Heart left ventricle (tissue), 16 donors: ENCODE data around the gene DNAJA3. TPM values are rescaled to one million over a fixed set of nuclear protein-coding genes. Genes with fewer than 3 reads are reported as not detected.
A peak's percentile ranks its signal among the peaks of the same experiment; 100 is the strongest.

ENCODE experiments used
- ATAC-seq, 4 donors: fragments of 200-7000 bp; cut with Tn5 transposase; one replicate each; pipeline ENCODE4 v1.9.1; 2020 to 2022; ENCODE audit warnings: moderate library complexity in 4 of 4, mild to moderate bottlenecking in 3 of 4, moderate number of reproducible peaks in 1 of 4
- DNase-seq, 5 donors: peaks; one replicate each; pipeline ENCODE4 v3.0.0-alpha.2; 2020
- H3K27ac ChIP-seq, 12 donors: fragments of 200-600 bp; sonication (generic) in 4 of 12; one replicate each; pipeline versions ENCODE4 v1.5.0 to v1.8.0; 2016 to 2022; ENCODE audit warnings: mild to moderate bottlenecking in 2 of 12
- H3K27me3 ChIP-seq, 9 donors: fragments of 200-600 bp; sonication (generic) in 2 of 9; one replicate each; pipeline versions ENCODE4 v1.5.1 to v1.8.0; 2016 to 2022; ENCODE audit warnings: mild to moderate bottlenecking in 3 of 9
- H3K36me3 ChIP-seq, 9 donors: fragments of 200-600 bp; sonication (generic) in 2 of 9; one replicate each; pipeline versions ENCODE4 v1.5.0 to v1.8.0; 2018 to 2022; ENCODE audit warnings: mild to moderate bottlenecking in 2 of 9
- H3K4me1 ChIP-seq, 12 donors: fragments of 200-600 bp; sonication (generic) in 4 of 12; one replicate each; pipeline versions ENCODE4 v1.5.0 to v1.8.0; 2016 to 2022; ENCODE audit warnings: mild to moderate bottlenecking in 3 of 12
- H3K4me3 ChIP-seq, 12 donors: fragments of 200-600 bp; sonication (generic) in 4 of 12; one replicate each; pipeline versions ENCODE4 v1.5.0 to v1.8.0; 2017 to 2022; ENCODE audit warnings: mild to moderate bottlenecking in 9 of 12, moderate library complexity in 4 of 12
- H3K9me3 ChIP-seq, 12 donors: fragments of 200-600 bp; sonication (generic) in 4 of 12; one replicate each; pipeline versions ENCODE4 v1.5.0 to v1.8.0; 2016 to 2022; ENCODE audit warnings: mild to moderate bottlenecking in 1 of 12
- POLR2A ChIP-seq, 2 donors: fragments of 450-650 bp; IDR thresholded peaks; one replicate each; pipeline ENCODE4 v1.6.1; 2017; ENCODE audit warnings: antibody characterized with exemption in 2 of 2, mild to moderate bottlenecking in 2 of 2, moderate library complexity in 2 of 2
- WGBS, 4 donors: extraction: QIAGEN DNeasy Blood & Tissue Kit in 2 of 4; methylation state at CpG; one replicate each; pipeline versions ENCODE4 v1.1.5 to v1.1.7; 2013 to 2018; 5-methylcytosine and 5-hydroxymethylcytosine counted together
- intact Hi-C, 10 donors: fragments of 100-400 bp; cut with DNase I; formaldehyde crosslinking; loops; one replicate each; pipeline versions ENCODE4 v1.11.1 to v1.14.2; 2022
- polyA plus RNA-seq, 2 donors: library from polyadenylated mRNA; stranded (reverse); fragments of 200-250 nt; gene quantifications; one replicate each; pipeline ENCODE4 v1.2.3, GENCODE V29; 2013
- total RNA-seq, 9 donors: library from RNA; depleted of rRNA in 2 of 9; stranded (reverse); fragments of >200 nt in 2 of 9; fragmentation: NEBNext Ultra II Directional in 3 of 9; extraction: Animal tissue kit (Norgen Biotek cat#: 25700) in 3 of 9; gene quantifications; one replicate each; pipeline versions ENCODE4 v1.1.0 to v1.2.4, GENCODE V29; 2016 to 2023
- TF ChIP-seq, protein P1 (sequence below), 12 donors: fragments of 200-600 bp; sonication (generic) in 4 of 12; IDR thresholded peaks; one replicate each; pipeline versions ENCODE4 v1.5.0 to v1.8.0; 2018 to 2022; ENCODE audit warnings: antibody characterized with exemption in 12 of 12, mild to moderate bottlenecking in 5 of 12
- donor health status: ischemic (EF 13 %, LVEDD 7.1; RV severe dilation, severe dysfunction).
- donor health status: healthy with polysubstance abuse.
- donor health status: DM: no; HTN: yes; CAD: no.
- donor health status: DM: no; HTN: no; CAD: no.
- donor health status: ischemic (EF 25% LVEDD 6.9; RV normal size, moderate dysfunction).
- donor health status: ischemic (EF 25% LVEDD 5.7; RV mildly dilated, moderate dysfunction).
- donor health status: healthy.
- donor health status: DM: yes; HTN: yes; CAD: no.
- donor health status: ischemic (EF 35%, LVEDD 5.7; RV mildly dilated, moderate dysfunction).
- donor health status: nonischemic (EF 11% LVEDD 7.7; RV severe dilation, severe dysfunction).
- donor health status: DM: yes; HTN: yes; CAD: no.
- donor health status: PGD.
- donor health status: ischemic (EF 29% LVEDD 5.4; RV normal size, mild dysfunction).
- donor health status: nonischemic (EF 23%, LVEDD 6.1; RV moderate dilation, normal function).

The DNAJA3 gene
- total and polyA plus RNA-seq, 11 donors = 47.4 to 88.4 (median 59.7) TPM

DNA sequence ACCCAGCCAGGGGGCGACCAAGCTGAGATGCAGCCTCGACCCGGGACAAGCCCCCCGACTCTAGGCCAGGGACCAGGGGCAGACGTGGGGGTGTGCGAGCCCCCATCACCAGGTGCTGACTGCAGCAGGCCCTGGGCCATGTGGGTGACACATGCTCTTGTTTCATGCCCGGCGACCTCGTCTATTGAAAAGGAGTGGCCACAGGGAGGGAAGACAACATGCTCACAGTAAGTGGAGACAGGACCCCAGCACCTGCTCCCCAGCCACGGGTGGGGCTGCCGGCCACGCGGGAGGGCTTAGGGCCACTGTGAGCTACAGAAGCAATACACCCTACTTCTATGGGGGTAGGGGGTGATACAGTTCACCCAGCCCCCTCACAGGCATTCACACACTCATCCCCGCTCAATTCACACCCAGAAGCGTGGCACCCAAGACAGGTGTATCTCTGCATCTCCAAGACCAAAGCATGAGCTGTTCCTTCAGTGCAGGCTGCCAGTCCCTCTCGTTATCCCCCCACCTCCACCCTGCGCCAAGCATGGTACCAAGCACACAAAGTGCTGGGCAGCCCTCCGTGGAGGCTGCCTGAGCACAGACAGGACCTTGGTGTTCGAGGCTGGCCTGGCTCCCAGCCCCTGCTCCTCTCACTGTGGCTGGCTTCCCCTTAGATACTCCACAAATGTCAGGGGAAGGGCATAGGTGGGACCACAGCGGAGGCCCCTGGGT lies 40.4 kb upstream of the DNAJA3 start:
- no peak for TF ChIP-seq POLR2A (IDR thresholded peaks at IDR 0.05)
- TF ChIP-seq, protein P1, sequence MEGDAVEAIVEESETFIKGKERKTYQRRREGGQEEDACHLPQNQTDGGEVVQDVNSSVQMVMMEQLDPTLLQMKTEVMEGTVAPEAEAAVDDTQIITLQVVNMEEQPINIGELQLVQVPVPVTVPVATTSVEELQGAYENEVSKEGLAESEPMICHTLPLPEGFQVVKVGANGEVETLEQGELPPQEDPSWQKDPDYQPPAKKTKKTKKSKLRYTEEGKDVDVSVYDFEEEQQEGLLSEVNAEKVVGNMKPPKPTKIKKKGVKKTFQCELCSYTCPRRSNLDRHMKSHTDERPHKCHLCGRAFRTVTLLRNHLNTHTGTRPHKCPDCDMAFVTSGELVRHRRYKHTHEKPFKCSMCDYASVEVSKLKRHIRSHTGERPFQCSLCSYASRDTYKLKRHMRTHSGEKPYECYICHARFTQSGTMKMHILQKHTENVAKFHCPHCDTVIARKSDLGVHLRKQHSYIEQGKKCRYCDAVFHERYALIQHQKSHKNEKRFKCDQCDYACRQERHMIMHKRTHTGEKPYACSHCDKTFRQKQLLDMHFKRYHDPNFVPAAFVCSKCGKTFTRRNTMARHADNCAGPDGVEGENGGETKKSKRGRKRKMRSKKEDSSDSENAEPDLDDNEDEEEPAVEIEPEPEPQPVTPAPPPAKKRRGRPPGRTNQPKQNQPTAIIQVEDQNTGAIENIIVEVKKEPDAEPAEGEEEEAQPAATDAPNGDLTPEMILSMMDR (IDR thresholded peaks at IDR 0.05) = no peak
- Histone ChIP-seq H3K4me3 (no peak overlapping the region), H3K9me3 (no peaks in the 10 kb centered on the region), H3K27ac (peak overlapping the region in 3 of 12 donors; percentile 9 to 79 (median 62)), H3K27me3 (no peaks in the 10 kb centered on the region), H3K4me1 (peaks cover 0 to 58% (median 20%) of the 10 kb centered on the region in 12 donors), H3K36me3 (peaks cover 0 to 98% (median 26%) of the 10 kb centered on the region in 9 donors)
- DNase-seq (no peak), ATAC-seq (no peak)
- 73 to 86% (median 86%) methylated on average over 8 to 20 of the region's 20 CpGs for WGBS, 4 donors
- intact Hi-C loops = no loop called here

DNA sequence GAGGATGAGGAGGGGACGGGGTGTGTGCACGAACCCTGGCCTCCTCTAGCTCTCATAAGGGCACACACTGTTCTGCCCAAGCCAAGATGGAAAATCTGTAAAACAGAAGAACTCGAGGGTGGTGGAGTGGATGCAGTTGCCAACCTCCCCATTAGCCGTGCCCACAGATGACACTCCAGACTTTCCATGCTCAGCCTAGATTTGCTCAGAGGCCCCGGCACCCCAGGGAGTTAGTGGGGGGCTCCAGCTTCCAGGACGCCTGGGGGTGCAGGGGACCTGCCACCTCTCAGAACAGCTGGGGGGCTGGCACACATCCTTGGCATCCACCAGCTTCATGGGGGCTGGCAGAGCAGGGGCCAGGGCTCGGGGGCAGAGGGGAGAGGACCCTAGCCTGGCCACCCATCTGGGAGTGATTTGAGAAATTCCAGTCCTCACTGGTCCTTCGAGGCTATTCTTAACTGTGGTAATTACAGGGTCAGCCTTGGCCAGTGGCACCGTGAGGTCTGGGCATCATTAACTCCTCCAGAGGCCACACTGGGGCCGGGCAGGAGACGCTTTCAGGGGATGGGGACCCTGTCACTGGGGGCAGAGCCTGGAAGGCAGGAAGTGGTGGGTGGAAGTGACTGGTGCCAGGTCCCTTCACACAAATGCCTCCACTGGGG lies 39.7 kb upstream of the DNAJA3 start:
- peak overlapping the region in 8 of 12 donors; percentile 11 to 85 (median 57) for H3K27ac ChIP-seq
- H3K36me3 ChIP-seq = peaks cover 0 to 98% (median 26%) of the 10 kb centered on the region in 9 donors
- 79 to 84% (median 82%) methylated on average over 9 to 11 of the region's 11 CpGs for WGBS, 4 donors
- no peaks in the 10 kb centered on the region for H3K27me3 ChIP-seq
- H3K4me3 ChIP-seq = no peak overlapping the region
- intact Hi-C loops = no loop called here
- no peak for ATAC-seq
- no peak for TF ChIP-seq POLR2A (IDR thresholded peaks at IDR 0.05)
- TF ChIP-seq, protein P1 (IDR thresholded peaks at IDR 0.05) = no peak
- H3K9me3 ChIP-seq = no peaks in the 10 kb centered on the region
- H3K4me1 ChIP-seq = peaks cover 0 to 58% (median 20%) of the 10 kb centered on the region in 12 donors
- DNase-seq = no peak

DNA sequence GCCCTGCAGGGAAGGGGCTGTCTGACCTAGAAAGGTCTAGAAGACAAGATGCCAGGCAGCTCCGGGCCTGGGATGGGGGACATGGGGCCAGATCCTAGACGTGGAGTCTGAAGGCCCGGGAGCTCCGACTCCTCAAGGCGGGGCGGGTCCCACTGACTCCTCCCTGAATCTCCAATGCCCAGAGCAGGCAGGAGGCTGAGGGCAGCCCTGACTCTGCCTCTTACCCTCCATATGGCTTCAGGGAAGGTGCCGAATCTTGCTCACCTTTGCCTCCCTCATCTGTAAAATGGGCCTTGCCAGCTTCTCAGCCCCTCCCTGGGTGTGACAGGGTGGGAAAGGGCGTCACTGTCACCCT lies 39.2 kb upstream of the DNAJA3 start:
- DNase-seq = peak in 1 of 5 donors; percentile 62
- intact Hi-C loops = no loop called here
- Histone ChIP-seq H3K9me3 (no peaks in the 10 kb centered on the region), H3K27me3 (no peaks in the 10 kb centered on the region), H3K27ac (peak overlapping the region in 10 of 12 donors; percentile 8 to 85 (median 36)), H3K4me3 (no peak overlapping the region), H3K36me3 (peaks cover 0 to 97% (median 23%) of the 10 kb centered on the region in 9 donors), H3K4me1 (peaks cover 0 to 58% (median 20%) of the 10 kb centered on the region in 12 donors)
- no peak for TF ChIP-seq POLR2A (IDR thresholded peaks at IDR 0.05)
- TF ChIP-seq, protein P1 (IDR thresholded peaks at IDR 0.05) = no peak
- ATAC-seq = peak in 1 of 4 donors; percentile 2
- 55 to 82% (median 70%) methylated on average over 8 of the region's 8 CpGs for WGBS, 4 donors

DNA sequence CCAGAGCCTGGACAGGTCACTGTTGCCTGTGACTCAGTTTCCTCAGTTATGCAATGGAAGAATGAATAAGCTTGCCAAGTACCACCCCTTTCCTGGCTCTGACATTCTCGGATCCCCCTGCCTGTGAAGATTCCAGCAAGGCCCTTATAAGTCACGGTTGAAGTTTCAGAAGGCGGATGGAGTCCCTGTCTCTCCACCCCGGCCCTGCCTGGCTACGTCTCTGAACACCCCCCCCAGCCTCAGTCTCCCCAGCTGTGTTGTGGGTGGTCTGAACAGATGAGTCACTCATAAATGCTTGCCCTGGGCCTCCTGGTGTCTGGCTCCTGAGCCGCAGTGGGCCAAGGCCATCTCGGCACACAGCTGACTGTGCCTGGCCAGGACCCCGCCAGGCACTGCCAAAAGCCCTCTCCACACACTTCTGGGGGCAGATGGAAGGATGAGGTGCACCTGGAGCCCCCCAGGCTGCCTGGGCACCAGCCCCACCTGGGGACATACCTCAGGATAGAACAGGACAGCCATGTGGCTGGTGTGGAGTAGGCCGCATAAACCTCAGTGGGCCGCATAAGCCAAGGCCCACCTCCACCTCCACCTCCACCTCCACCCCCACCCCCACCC lies 38.6 kb upstream of the DNAJA3 start:
- WGBS, 4 donors = 75 to 86% (median 83%) methylated on average over 9 to 10 of the region's 10 CpGs
- Histone ChIP-seq H3K27me3 (no peaks in the 10 kb centered on the region), H3K36me3 (peaks cover 0 to 96% (median 23%) of the 10 kb centered on the region in 9 donors), H3K4me3 (no peak overlapping the region), H3K9me3 (no peaks in the 10 kb centered on the region), H3K4me1 (peaks cover 0 to 62% (median 21%) of the 10 kb centered on the region in 12 donors), H3K27ac (peak overlapping the region in 10 of 12 donors; percentile 8 to 85 (median 45))
- ATAC-seq (peak in 2 of 4 donors; percentile 4 to 44), DNase-seq (peak in 2 of 5 donors; percentile 45 to 48)
- TF ChIP-seq POLR2A (IDR thresholded peaks at IDR 0.05) = no peak
- TF ChIP-seq, protein P1 (IDR thresholded peaks at IDR 0.05) = no peak
- intact Hi-C loops = no loop called here
